CD4-positive, alpha-beta T cell treated with Interleukin-4 for 1 hour (primary cell): ENCODE results near the gene BEX4.

ENCODE experiments used
- DNase-seq, 2 donors: peaks; one replicate each; pipeline ENCODE4 v3.0.0-alpha.2; 2020 to 2022

The BEX4 gene

GRCh38 chrX:103240155-103240554, 25.2 kb downstream of the BEX4 start:
- DNase-seq = no peak

- peak in 1 of 2 donors; percentile 32 for DNase-seq
These were observed 33.6 kb downstream of the BEX4 start for GRCh38 chrX:103248553-103248952.

GRCh38 chrX:103249805-103250204, 34.9 kb downstream of the BEX4 start:
- DNase-seq = no peak

- DNase-seq = no peak
These were observed 36.1 kb downstream of the BEX4 start for GRCh38 chrX:103250977-103251376.

- no peak for DNase-seq
These were observed 38.7 kb downstream of the BEX4 start for GRCh38 chrX:103253608-103254007.

GRCh38 chrX:103254171-103254824, 39.4 kb downstream of the BEX4 start:
- DNase-seq = peak; percentile 27 to 36

- peak; percentile 64 to 66 for DNase-seq
These were observed 40.1 kb downstream of the BEX4 start, which contains the start of gene TCEAL8 for GRCh38 chrX:103254921-103255493. Gene TCEAL8, minus strand, starts transcription at chrX:103255155. Its CDS starts 1,176 bp downstream, at chrX:103253979.

- DNase-seq = no peak
These were observed 41.7 kb downstream of the BEX4 start for GRCh38 chrX:103256651-103257050.

GRCh38 chrX:103258275-103258674, 43.4 kb downstream of the BEX4 start:
- no peak for DNase-seq
